ENCODE measurements around the gene RASA2. TPM values are rescaled to one million over a fixed set of nuclear protein-coding genes. Genes with fewer than 3 reads are reported as not detected.
A peak's percentile ranks its signal among the peaks of the same experiment; 100 is the strongest.

The RASA2 gene
- polyA plus RNA-seq (37.4 and 37.5 TPM in 2 replicates), polyA minus RNA-seq (34.3 and 40.7 TPM in 2 replicates)

- Histone ChIP-seq H2AFZ (ENCODE audit: low read depth, low read length) (peak within 1 kb of the TSS; percentile 49), H3K36me3 (ENCODE audit: insufficient read depth, low read length) (no peaks in the 10 kb centered on the region), H3K9me2 (ENCODE audit: insufficient read depth, low read length) (no peaks in the 10 kb centered on the region)
Observed at GRCh38 chr3:141486746-141487520, at the start of gene RASA2. Gene RASA2 (plus strand): TSS chr3:141487027. CDS start chr3:141487084, 57 bp downstream.

GRCh38 chr3:141439589-141439988, 47.2 kb upstream of the RASA2 start:
- H3K9me3 ChIP-seq (ENCODE audit: low read length), result no peaks in the 10 kb centered on the region
- no peak for TF ChIP-seq MXI1 (conservative IDR thresholded peaks at IDR 0.05; ENCODE audit: poor library complexity, severe bottlenecking)
- no peak for TF ChIP-seq TAF1 (IDR thresholded peaks at IDR 0.05; ENCODE audit: low read depth)
- no peak for TF ChIP-seq EZH2 (IDR thresholded peaks at IDR 0.05; ENCODE audit: borderline replicate concordance, insufficient read depth, low read length, poor library complexity, severe bottlenecking)
- TF ChIP-seq EP300 (conservative IDR thresholded peaks at IDR 0.05; ENCODE audit: poor library complexity, severe bottlenecking), result no peak
- no peak for TF ChIP-seq RAD21 (conservative IDR thresholded peaks at IDR 0.05)
- no peak for TF ChIP-seq REST (IDR thresholded peaks at IDR 0.05; ENCODE audit: borderline replicate concordance)
- no peak for TF ChIP-seq SMC3 (conservative IDR thresholded peaks at IDR 0.05; ENCODE audit: poor library complexity)
- no peak for TF ChIP-seq CTCF (IDR thresholded peaks at IDR 0.05; ENCODE audit: poor library complexity, severe bottlenecking)
- no peak for TF ChIP-seq POLR2AphosphoS5 (IDR thresholded peaks at IDR 0.05)
- no peak overlapping the region for H2AFZ ChIP-seq (ENCODE audit: low read depth, low read length)
- no peak overlapping the region for H3K4me3 ChIP-seq (ENCODE audit: low read length)
- H3K36me3 ChIP-seq (ENCODE audit: insufficient read depth, low read length), result no peaks in the 10 kb centered on the region
- H4K20me1 ChIP-seq (ENCODE audit: insufficient read depth), result no peaks in the 10 kb centered on the region
- H3K27ac ChIP-seq (ENCODE audit: low read length), result no peak overlapping the region
- no peaks in the 10 kb centered on the region for H3K9me2 ChIP-seq (ENCODE audit: insufficient read depth, low read length)
- H3K27me3 ChIP-seq (ENCODE audit: insufficient read depth, low read depth, low read length), result no peaks in the 10 kb centered on the region
- H3K4me2 ChIP-seq (ENCODE audit: low read length), result no peak overlapping the region
- H3K79me2 ChIP-seq (replicated peaks; ENCODE audit: insufficient read depth, low read length), result no peaks in the 10 kb centered on the region
- H3K9ac ChIP-seq (ENCODE audit: low read length), result no peak overlapping the region
- H3F3A ChIP-seq (ENCODE audit: insufficient read depth, low read length, poor library complexity, severe bottlenecking), result no peaks in the 10 kb centered on the region

More at GRCh38 chr3:141486746-141487520, at the start of gene RASA2:
- H3K4me3 ChIP-seq (ENCODE audit: low read length), result peak within 1 kb of the TSS; percentile 91
- H3K27ac ChIP-seq (ENCODE audit: low read length), result peak within 1 kb of the TSS; percentile 52
- TF ChIP-seq MXI1 (conservative IDR thresholded peaks at IDR 0.05; ENCODE audit: poor library complexity, severe bottlenecking) (no peak), POLR2AphosphoS5 (IDR thresholded peaks at IDR 0.05) (peak; percentile 76), TAF1 (IDR thresholded peaks at IDR 0.05; ENCODE audit: low read depth) (no peak), EP300 (conservative IDR thresholded peaks at IDR 0.05; ENCODE audit: poor library complexity, severe bottlenecking) (peak; percentile 8)
- peak within 1 kb of the TSS; percentile 86 for H3K9ac ChIP-seq (ENCODE audit: low read length)
- H3K4me2 ChIP-seq (ENCODE audit: low read length), result peak within 1 kb of the TSS; percentile 72
- H3F3A ChIP-seq (ENCODE audit: insufficient read depth, low read length, poor library complexity, severe bottlenecking), result peaks cover 7% of the 10 kb centered on the region
- no peaks in the 10 kb centered on the region for H3K27me3 ChIP-seq (ENCODE audit: insufficient read depth, low read depth, low read length)
- H3K79me2 ChIP-seq (replicated peaks; ENCODE audit: insufficient read depth, low read length), result peaks cover 32% of the 10 kb centered on the region
- H4K20me1 ChIP-seq (ENCODE audit: insufficient read depth), result no peaks in the 10 kb centered on the region
- no peaks in the 10 kb centered on the region for H3K9me3 ChIP-seq (ENCODE audit: low read length)
